AG04449 (cell line): ENCODE data around the gene ADAMTSL4.

Experiments used
- CTCF ChIA-PET: fragments of 350-600 bp; formaldehyde crosslinking; extraction: SDS; loops from one replicate; lab custom pipeline; 2021; ENCODE audit warnings: antibody characterized with exemption; lab: Yijun Ruan, JAX
- POLR2A ChIA-PET: fragments of 400-600, 350-600 bp; formaldehyde crosslinking; extraction: SDS; loops from one replicate; lab custom pipeline; 2020; ENCODE audit warnings: antibody characterized with exemption, inconsistent platforms; lab: Yijun Ruan, JAX
- DNase-seq: peaks from one replicate; pipeline ENCODE4 v3.0.0-alpha.2; 2010; ENCODE audit warnings: low read depth, low spot score
- H3K4me3 ChIP-seq: 2 replicates; pipeline ENCODE4 v1.5.1; 2011; ENCODE audit warnings: low read depth, mild to moderate bottlenecking, control low read depth, low read length
- CTCF ChIP-seq: IDR thresholded peaks from one replicate; pipeline ENCODE4 v1.5.1; 2011; ENCODE audit warnings: mild to moderate bottlenecking, moderate library complexity, low read length, control low read depth, inconsistent platforms; ENCODE audit not compliant: insufficient read depth; ENCODE audit errors: missing control alignments

ADAMTSL4 gene

DNA sequence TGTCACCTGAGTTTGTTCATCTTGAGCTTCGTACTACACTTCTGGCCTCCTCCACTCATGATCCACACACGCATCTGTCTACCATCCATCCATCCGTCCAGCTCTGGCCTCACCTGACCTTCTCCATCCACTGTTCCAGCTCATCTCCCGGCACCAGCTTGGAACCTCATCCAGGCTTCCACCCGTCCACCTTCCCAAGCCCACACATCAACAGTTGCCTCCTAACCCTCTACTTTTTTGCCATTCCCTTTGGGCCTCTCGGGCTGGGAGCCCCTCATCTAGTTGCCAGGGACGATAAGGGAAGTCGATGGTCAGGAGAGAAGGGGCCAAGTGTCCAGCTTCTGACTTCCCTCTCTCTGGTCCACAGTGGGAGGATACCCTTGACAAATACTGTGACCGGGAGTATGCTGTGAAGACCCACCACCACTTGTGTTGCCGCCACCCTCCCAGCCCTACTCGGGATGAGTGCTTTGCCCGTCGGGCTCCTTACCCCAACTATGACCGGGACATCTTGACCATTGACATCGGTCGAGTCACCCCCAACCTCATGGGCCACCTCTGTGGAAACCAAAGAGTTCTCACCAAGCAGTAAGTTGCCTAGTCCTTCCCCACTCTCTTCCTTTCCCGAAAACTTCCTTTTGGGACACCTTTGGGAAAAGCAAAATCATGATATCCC, 37.1 kb upstream of the ADAMTSL4 start:
- no peak for TF ChIP-seq CTCF
- CTCF ChIA-PET, result interaction anchor here (1.0 to 11.8 kb wide), 4 partner anchors 21 to 256 kb away, joined by 3 to 160 read pairs (median 6); no protein-coding TSS in a partner anchor
- no peak overlapping the region for H3K4me3 ChIP-seq
- DNase-seq, result no peak
- POLR2A ChIA-PET, result no interaction called here

DNA sequence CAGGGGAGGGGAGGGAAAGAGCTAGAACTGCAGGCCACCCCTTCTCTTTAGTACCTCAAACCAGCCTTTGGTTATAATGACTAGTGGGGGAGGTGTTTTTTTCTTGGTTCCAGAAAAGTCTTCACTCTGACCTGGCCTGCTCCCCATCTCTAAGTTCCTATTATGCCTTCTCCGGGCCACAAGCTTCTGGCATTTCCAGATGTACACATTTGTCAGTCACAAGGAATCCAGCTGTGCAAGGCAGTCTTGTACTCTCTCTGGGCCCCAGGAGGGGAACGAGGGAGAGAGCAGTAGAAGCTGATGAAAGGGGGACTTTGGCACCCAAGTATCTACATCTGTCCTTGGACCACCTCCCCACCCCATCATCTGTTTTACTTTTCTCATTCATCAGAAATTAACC, 36.4 kb upstream of the ADAMTSL4 start:
- POLR2A ChIA-PET, result interaction anchor here (0.6 to 1.1 kb wide), 2 partner anchors 41 to 428 kb away, joined by 3 read pairs; no protein-coding TSS in a partner anchor
- CTCF ChIA-PET, result interaction anchor here (1.5 to 11.8 kb wide), 3 partner anchors 20 to 257 kb away, joined by 4 to 160 read pairs (median 8); no protein-coding TSS in a partner anchor
- H3K4me3 ChIP-seq, result no peak overlapping the region
- DNase-seq, result no peak
- TF ChIP-seq CTCF, result no peak

DNA sequence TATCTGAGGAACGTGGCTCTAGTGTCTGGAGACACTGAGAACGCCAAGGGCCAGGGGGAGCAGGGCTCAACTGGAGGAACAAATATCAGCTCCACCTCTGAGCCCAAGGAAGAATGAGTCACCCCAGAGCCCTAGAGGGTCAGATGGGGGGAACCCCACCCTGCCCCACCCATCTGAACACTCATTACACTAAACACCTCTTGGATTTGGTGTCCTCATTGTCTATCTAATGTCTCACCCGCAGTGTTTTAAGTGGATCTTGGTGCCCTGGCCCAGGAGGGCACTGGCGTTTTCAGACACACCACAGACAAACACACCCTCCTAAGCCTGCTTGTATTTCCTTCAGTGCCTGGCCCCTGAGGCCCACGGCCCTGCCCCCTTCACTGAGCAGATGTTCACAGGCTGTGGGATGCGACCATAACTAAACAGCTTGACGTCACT, 35.8 kb upstream of the ADAMTSL4 start:
- POLR2A ChIA-PET, result interaction anchor here (0.6 to 1.1 kb wide), 2 partner anchors 40 to 428 kb away, joined by 3 read pairs; no protein-coding TSS in a partner anchor
- TF ChIP-seq CTCF, result no peak
- no peak overlapping the region for H3K4me3 ChIP-seq
- DNase-seq, result no peak
- CTCF ChIA-PET, result interaction anchor here (2.0 to 11.8 kb wide), 2 partner anchors 20 to 47 kb away, joined by 8 to 160 read pairs; no protein-coding TSS in a partner anchor

DNA sequence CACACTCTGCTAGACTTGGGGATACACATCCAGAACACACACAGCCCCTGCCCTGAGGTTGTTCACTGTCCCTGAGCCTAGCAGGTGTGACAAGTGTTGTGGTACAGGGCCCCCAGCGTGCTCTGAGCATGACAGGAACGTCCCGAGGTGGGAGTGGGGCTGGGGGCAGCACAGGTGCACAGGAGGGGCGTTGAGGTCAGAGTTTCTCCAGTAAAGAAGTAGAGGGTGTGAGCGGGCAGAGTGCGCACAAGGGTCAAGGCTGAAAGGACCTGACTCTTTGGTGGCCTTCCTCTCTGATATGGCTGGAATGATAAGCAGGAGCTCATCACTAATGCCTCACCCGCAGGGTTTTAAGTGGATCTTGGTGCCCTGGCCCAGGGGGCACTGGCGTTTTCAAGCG, 34.9 kb upstream of the ADAMTSL4 start:
- H3K4me3 ChIP-seq, result no peak overlapping the region
- DNase-seq, result no peak
- ChIA-PET POLR2A (no interaction called here), CTCF (interaction anchor here (1.1 to 11.8 kb wide), 4 partner anchors 11 to 46 kb away, joined by 3 to 160 read pairs (median 6); no protein-coding TSS in a partner anchor)
- TF ChIP-seq CTCF, result no peak

- POLR2A ChIA-PET, result interaction anchor here (1.0 to 1.6 kb wide), 5 partner anchors 14 to 46 kb away, joined by 3 to 5 read pairs (median 3); partner anchors contain the start of gene TARS2
- CTCF ChIA-PET, result interaction anchor here (0.9 to 11.8 kb wide), 8 partner anchors 9 to 46 kb away, joined by 3 to 160 read pairs (median 3); no protein-coding TSS in a partner anchor
- no peak for DNase-seq
- peak overlapping the region; percentile 69 for H3K4me3 ChIP-seq
- TF ChIP-seq CTCF, result no peak
Observed at GRCh38 chr1:150514913-150515327, 34.3 kb upstream of the ADAMTSL4 start.

- peak; percentile 56 for DNase-seq
- POLR2A ChIA-PET, result interaction anchor here (0.9 to 1.6 kb wide), 6 partner anchors 13 to 45 kb away, joined by 3 to 5 read pairs (median 3); partner anchors contain the start of gene TARS2
- TF ChIP-seq CTCF, result no peak
- peak within 1 kb of the TSS; percentile 69 for H3K4me3 ChIP-seq
- CTCF ChIA-PET, result interaction anchor here (0.6 to 11.8 kb wide), 12 partner anchors 8 to 297 kb away, joined by 3 to 160 read pairs (median 3); partner anchors contain the start of gene TARS2
Observed at GRCh38 chr1:150515328-150516049, 33.7 kb upstream of the ADAMTSL4 start, which contains the start of gene FALEC. FALEC (plus strand) TSS chr1:150515752.
